HG02938 (cell line): ENCODE data around the gene GMPR.

ENCODE experiments used
- ATAC-seq: cut with Tn5 transposase; IDR thresholded peaks from one replicate; pipeline ENCODE4 v1.9.1; 2021; ENCODE audit warnings: mild to moderate bottlenecking, moderate library complexity; ENCODE audit not compliant: unreplicated experiment

Gene GMPR

GRCh38 chr6:16270178-16270794 is 31.9 kb downstream of the GMPR start:
- ATAC-seq = no peak

GRCh38 chr6:16271428-16271827 is 33.0 kb downstream of the GMPR start:
- ATAC-seq = no peak

DNA sequence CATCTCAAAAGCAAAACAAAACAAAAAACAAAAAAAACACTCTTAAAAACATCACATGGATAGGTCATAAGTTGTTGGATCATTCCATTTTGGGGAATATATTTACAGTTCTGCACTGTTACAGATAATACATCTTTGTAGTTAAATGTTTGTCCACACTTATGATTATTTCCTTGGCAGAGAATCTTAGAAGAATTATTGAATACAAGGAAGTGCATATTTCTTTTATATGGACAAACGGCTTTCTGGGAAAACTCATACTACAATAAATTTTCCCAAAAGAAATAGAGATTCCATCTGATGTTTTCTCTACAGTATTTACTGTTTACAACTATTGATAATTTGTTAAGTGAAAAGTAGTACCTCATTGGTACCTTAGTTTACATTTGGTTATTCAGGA is 33.8 kb downstream of the GMPR start:
- no peak for ATAC-seq

DNA sequence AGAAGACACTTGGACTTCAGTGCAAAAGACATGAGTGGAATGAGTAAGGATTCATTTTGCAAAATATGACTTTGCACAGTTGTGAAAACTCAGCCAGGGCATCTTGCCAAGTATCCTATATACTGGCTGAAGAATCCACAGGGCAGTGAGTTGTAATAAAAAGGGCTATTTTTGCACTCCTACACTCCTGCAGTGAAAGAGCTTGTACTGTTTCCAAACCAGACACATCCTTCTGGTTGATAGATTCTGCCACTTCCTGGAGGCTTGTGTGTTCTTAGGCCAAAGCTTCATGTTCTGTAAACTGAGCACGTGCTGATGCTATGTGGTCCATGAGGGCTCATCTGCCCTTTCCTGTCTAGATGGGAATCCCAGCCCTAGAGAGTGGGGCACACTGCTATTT is 34.9 kb downstream of the GMPR start:
- no peak for ATAC-seq

GRCh38 chr6:16274483-16274882 is 36.1 kb downstream of the GMPR start:
- ATAC-seq = no peak

DNA sequence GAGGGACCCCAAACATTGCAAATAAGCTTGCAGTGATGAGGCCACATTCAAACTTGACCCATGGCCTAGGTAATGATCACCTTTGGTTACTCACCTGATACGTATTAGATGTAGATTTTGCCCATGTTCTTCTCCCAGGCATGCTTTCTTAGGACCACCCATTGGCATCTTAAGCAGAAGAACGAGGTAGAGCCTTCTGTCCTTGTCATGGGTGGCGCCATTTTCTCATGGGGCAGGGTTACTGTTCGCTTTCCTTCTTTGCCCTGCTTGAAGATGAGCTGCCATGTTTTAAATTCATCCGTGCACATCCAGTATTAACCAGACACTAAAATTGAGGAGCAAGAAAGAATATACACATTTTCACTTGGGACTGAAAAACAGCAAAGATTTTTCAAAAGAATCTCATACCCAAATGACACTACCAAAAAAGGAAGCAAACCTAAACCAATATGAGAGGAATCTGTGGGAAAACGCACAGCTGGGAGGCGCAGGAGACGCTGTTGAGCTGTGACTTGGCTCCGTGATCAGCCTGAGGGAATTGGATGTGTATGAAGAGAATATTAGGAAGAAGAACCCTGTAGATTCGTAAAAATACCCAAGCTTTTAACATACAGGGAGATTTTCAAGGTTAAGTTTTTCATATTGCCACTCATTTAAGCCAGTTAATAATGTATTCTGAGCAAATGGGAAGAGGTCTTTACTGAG is 36.6 kb downstream of the GMPR start:
- no peak for ATAC-seq

GRCh38 chr6:16277101-16277981 is 39.0 kb downstream of the GMPR start:
- no peak for ATAC-seq

GRCh38 chr6:16278048-16278724 is 39.8 kb downstream of the GMPR start:
- ATAC-seq = no peak

- no peak for ATAC-seq
Measured at GRCh38 chr6:16278750-16279149, 40.4 kb downstream of the GMPR start.

GRCh38 chr6:16279243-16279642 is 40.9 kb downstream of the GMPR start:
- no peak for ATAC-seq

GRCh38 chr6:16282370-16282769 is 44.0 kb downstream of the GMPR start:
- ATAC-seq = no peak

GRCh38 chr6:16284472-16284871 is 46.1 kb downstream of the GMPR start:
- no peak for ATAC-seq

GRCh38 chr6:16285467-16286150 is 47.2 kb downstream of the GMPR start:
- ATAC-seq = no peak

DNA sequence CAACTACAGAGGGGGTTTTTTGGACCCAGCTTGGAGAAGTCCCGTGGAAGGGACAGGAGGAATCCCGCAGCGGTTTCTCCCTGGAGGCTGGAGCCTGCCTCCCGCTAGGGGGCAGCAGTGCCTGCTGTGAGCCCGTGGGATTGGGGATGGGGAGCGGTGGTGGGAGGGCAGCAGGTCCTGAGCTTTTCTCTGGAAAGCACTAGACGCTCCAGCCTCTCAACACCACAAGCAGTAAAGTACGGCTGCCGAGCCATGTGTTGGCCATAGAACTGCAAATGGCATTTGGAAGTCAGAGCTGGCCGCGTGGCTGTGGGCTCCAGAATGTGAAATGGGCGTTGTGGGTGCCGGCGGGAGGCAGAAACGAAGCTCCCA is 47.8 kb downstream of the GMPR start:
- ATAC-seq = no peak

GRCh38 chr6:16288163-16288562 is 49.8 kb downstream of the GMPR start:
- ATAC-seq = no peak

GRCh38 chr6:16291739-16292138 is 53.4 kb downstream of the GMPR start:
- no peak for ATAC-seq

DNA sequence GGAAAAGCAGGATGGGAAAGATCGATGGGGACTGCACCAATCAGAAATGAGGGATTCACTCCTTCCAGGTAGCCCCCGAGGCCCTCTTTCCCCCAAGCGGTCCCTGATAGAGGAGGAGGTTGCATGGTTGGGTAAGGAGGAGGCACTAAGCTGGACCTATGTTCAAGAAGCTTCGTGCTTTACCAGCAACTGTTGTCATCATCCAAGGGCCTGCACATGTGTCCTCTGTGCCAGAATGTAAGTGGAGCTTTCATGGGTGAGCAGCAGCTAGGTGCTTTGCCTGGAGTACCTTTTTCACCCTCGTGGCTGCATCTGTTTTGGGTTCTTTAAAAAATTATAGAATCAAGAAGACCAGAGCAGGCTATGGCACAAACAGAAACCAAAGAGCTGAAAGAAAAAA is 54.0 kb downstream of the GMPR start:
- ATAC-seq = no peak

DNA sequence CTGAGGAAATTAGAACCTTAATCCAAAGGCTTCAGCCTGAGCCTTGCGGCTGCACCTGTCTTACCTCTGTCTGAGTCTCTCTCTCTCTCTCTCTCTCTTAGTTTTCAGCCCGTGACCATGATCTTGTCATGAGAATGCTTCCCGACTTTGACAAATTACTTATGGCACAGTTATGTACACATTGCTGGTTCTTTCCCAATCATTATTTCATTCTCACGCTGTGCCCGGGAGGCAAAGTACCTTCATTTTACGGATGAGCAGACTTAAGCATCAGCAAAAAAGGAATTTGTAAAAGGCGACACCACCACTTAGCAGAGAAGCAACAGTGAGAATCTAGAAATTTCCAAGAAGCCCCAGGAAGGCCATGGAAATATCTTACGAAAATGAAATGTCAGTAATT is 54.6 kb downstream of the GMPR start:
- no peak for ATAC-seq

DNA sequence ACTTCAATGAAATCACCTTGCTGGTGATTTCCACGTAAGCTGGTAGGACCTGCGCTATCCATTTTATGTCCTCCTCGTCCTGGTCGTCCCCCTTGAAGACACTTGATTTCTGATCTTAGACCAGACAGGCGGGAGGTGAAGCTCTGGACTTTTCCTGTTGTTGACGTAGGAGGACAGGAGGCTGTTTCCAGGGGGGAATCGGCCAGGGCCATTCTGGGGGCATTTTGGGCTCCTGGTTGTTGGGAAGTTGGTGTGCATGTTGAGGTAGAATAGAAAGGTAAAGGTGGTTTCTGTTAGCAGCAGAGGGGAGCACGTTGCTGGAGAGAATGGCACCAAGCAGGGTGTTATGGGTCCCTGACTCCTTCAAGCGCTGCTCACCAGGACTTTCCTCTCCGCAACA is 56.0 kb downstream of the GMPR start:
- ATAC-seq = no peak

DNA sequence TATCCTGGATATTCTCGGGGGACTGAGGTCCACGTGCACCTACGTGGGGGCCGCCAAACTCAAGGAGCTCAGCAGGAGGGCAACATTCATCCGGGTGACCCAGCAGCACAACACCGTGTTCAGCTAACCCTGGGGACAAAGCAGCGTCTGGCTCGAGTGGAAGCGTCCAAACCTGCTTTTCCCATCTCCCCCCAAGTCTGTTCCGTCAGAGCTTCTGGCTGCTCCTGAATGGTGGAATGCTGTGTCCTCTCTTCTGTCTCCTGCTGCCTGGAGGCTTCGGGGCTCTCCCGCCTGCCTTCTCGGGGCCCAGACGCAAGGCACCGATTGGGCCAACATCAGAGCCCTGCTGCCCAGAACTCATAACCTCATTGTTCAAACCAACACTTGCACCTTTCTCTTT is 56.7 kb downstream of the GMPR start:
- no peak for ATAC-seq

DNA sequence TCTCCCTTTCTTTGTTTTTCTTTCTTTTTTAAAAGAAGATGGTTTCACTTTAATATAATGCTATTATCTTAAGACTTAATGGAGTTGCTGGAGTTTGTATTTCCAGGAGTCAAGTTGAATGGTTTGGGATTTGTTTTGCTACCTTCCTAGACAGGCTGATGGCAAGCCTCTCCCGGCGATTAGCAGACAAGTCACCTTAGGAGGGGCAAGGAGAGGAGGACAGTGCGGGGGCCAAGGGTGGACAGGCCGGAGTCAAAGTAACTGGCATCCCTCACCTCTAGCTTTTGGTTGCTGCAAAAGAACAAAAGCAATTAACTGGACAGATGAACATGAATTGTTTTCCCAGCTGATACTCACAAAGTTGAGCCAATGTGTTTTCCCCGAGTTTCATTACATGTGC is 57.1 kb downstream of the GMPR start:
- ATAC-seq = no peak
